DND-41 (cell line): Measurements from ENCODE around the gene SUN1.

Experiments used
- ATAC-seq: fragments of 200-7000 bp; cut with Tn5 transposase; 3 replicates; pipeline ENCODE4 v1.9.1; 2021; ENCODE audit warnings: low read depth; ENCODE audit not compliant: insufficient read depth
- DNase-seq: peaks from one replicate; pipeline ENCODE4 v3.0.0-alpha.2; 2020
- H2AFZ ChIP-seq: 2 replicates; pipeline ENCODE4 v1.6.0; 2012; ENCODE audit warnings: low read depth, low read length
- H3K27ac ChIP-seq: 2 replicates; pipeline ENCODE4 v1.5.1; 2012; ENCODE audit warnings: low read length, inconsistent platforms
- H3K27me3 ChIP-seq: fragments of 200-600 bp; sonication (generic); 2 replicates; pipeline ENCODE4 v1.6.0; 2012; ENCODE audit warnings: low read length, mild to moderate bottlenecking, inconsistent platforms; ENCODE audit not compliant: insufficient read depth, poor library complexity
- H3K36me3 ChIP-seq: 2 replicates; pipeline ENCODE4 v1.5.1; 2012; ENCODE audit warnings: low read length, inconsistent platforms; ENCODE audit not compliant: insufficient read depth
- H3K4me1 ChIP-seq: 2 replicates; pipeline ENCODE4 v1.5.1; 2012; ENCODE audit warnings: mild to moderate bottlenecking, low read length; ENCODE audit not compliant: insufficient read depth
- H3K4me2 ChIP-seq: 2 replicates; pipeline ENCODE4 v1.6.0; 2012; ENCODE audit warnings: mild to moderate bottlenecking, moderate library complexity, low read length, inconsistent platforms; ENCODE audit not compliant: insufficient read depth
- H3K4me3 ChIP-seq, 2 experiments: fragments of 200-600 bp in 1 of 2; shearing (Covaris generic) in 1 of 2; 2 replicates each; pipeline ENCODE4 v1.5.1; 2012 to 2016; ENCODE audit warnings: inconsistent platforms in 2 of 2, low read length in 2 of 2, mild to moderate bottlenecking in 2 of 2, low read depth in 1 of 2, moderate library complexity in 1 of 2
- H3K79me2 ChIP-seq: 2 replicates; pipeline ENCODE4 v1.6.0; 2012; ENCODE audit warnings: low read length, inconsistent platforms; ENCODE audit not compliant: insufficient read depth
- H3K9ac ChIP-seq: 2 replicates; pipeline ENCODE4 v1.6.0; 2012; ENCODE audit warnings: low read depth, mild to moderate bottlenecking, inconsistent platforms, low read length, moderate library complexity
- H3K9me3 ChIP-seq: 2 replicates; pipeline ENCODE4 v1.5.1; 2012; ENCODE audit warnings: low read length, moderate library complexity, mild to moderate bottlenecking, inconsistent platforms; ENCODE audit not compliant: insufficient read depth, severe bottlenecking
- H4K20me1 ChIP-seq: 2 replicates; pipeline ENCODE4 v1.6.0; 2012; ENCODE audit warnings: low read length; ENCODE audit not compliant: insufficient read depth
- EZH2 ChIP-seq: IDR thresholded peaks from 3 replicates; pipeline ENCODE4 v1.6.1; 2012; ENCODE audit warnings: borderline replicate concordance, low read depth, mild to moderate bottlenecking, moderate library complexity, low read length, inconsistent platforms; ENCODE audit not compliant: severe bottlenecking
- TF ChIP-seq, protein P1 (sequence below): IDR thresholded peaks from 2 replicates; pipeline ENCODE4 v1.5.1; 2012; ENCODE audit warnings: borderline replicate concordance, low read length, moderate library complexity, mild to moderate bottlenecking; ENCODE audit not compliant: poor library complexity, severe bottlenecking; ENCODE audit errors: extremely low read depth

Gene SUN1

GRCh38 chr7:915291-916218, 83.3 kb downstream of the SUN1 start:
- H3K4me3 ChIP-seq, result no peak overlapping the region
- H2AFZ ChIP-seq, result no peak overlapping the region
- no peak overlapping the region for H3K4me2 ChIP-seq
- no peak overlapping the region for H3K9ac ChIP-seq
- H3K4me1 ChIP-seq, result no peaks in the 10 kb centered on the region
- H4K20me1 ChIP-seq, result no peaks in the 10 kb centered on the region; the same call in 1 of the 2 replicates
- no peaks in the 10 kb centered on the region for H3K36me3 ChIP-seq
- TF ChIP-seq, protein P1, sequence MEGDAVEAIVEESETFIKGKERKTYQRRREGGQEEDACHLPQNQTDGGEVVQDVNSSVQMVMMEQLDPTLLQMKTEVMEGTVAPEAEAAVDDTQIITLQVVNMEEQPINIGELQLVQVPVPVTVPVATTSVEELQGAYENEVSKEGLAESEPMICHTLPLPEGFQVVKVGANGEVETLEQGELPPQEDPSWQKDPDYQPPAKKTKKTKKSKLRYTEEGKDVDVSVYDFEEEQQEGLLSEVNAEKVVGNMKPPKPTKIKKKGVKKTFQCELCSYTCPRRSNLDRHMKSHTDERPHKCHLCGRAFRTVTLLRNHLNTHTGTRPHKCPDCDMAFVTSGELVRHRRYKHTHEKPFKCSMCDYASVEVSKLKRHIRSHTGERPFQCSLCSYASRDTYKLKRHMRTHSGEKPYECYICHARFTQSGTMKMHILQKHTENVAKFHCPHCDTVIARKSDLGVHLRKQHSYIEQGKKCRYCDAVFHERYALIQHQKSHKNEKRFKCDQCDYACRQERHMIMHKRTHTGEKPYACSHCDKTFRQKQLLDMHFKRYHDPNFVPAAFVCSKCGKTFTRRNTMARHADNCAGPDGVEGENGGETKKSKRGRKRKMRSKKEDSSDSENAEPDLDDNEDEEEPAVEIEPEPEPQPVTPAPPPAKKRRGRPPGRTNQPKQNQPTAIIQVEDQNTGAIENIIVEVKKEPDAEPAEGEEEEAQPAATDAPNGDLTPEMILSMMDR, result no peak
- TF ChIP-seq EZH2, result no peak
- no peaks in the 10 kb centered on the region for H3K79me2 ChIP-seq
- DNase-seq (no peak), ATAC-seq (no peak)
- no peak overlapping the region for H3K27ac ChIP-seq
- H3K27me3 ChIP-seq, result no peaks in the 10 kb centered on the region
- no peaks in the 10 kb centered on the region for H3K9me3 ChIP-seq

GRCh38 chr7:916291-916941, 84.1 kb downstream of the SUN1 start:
- H3K4me3 ChIP-seq, result no peak overlapping the region
- no peak for TF ChIP-seq EZH2
- TF ChIP-seq, protein P1, result no peak
- H3K9me3 ChIP-seq, result no peaks in the 10 kb centered on the region
- no peaks in the 10 kb centered on the region for H3K79me2 ChIP-seq
- no peak overlapping the region for H3K27ac ChIP-seq
- no peaks in the 10 kb centered on the region for H3K4me1 ChIP-seq
- H3K36me3 ChIP-seq, result no peaks in the 10 kb centered on the region
- H4K20me1 ChIP-seq, result no peaks in the 10 kb centered on the region; the same call in 1 of the 2 replicates
- H3K27me3 ChIP-seq, result no peaks in the 10 kb centered on the region
- H2AFZ ChIP-seq, result no peak overlapping the region
- DNase-seq (no peak), ATAC-seq (no peak)
- no peak overlapping the region for H3K4me2 ChIP-seq
- no peak overlapping the region for H3K9ac ChIP-seq

DNA sequence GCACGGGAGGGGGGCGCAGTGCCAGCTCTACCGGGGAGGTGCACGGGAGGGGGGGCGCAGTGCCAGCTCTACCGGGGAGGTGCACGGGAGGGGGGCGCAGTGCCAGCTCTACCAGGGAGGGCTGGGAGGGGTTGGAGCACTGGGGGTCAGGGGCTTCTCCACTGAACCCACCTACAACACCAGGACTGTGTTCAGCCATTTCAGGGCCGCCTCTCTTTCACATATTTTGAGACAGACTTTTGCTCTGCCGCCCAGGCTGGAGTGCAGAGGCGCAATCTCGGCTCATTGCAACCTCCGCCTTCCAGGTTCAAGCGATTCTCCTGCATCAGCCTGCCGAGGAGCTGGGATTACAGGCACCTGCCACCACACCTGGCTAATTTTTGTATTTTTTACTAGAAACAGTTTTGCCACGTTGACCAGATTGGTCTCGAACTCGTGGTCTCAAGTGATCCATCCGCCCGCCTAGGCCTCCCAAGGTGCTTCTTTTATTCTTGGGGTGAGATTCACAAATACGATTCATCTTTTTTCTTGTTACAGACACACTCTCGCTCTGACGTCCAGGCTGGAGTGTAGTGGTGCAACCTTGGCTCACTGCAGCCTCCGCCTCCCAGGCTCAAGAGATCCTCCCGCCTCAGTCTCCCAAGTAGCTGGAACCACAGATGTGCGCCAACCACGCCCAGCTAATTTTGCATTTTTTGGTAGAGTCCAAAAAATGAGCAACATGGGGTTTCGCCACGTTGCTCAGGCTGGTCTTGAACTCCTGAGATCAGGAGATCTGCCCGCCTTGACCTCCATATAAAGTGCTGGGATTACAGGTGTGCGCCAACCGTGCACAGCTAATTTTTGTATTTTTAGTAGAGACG, 85.2 kb downstream of the SUN1 start:
- no peak overlapping the region for H3K27ac ChIP-seq
- no peaks in the 10 kb centered on the region for H3K27me3 ChIP-seq
- H3K9ac ChIP-seq, result no peak overlapping the region
- no peak overlapping the region for H3K4me3 ChIP-seq
- H3K9me3 ChIP-seq, result no peaks in the 10 kb centered on the region
- DNase-seq, result no peak
- ATAC-seq, result no peak
- peaks cover 7% of the 10 kb centered on the region for H3K4me1 ChIP-seq
- no peaks in the 10 kb centered on the region; the same call in 1 of the 2 replicates for H4K20me1 ChIP-seq
- no peak for TF ChIP-seq EZH2
- TF ChIP-seq, protein P1, result no peak
- H3K4me2 ChIP-seq, result no peak overlapping the region
- H2AFZ ChIP-seq, result no peak overlapping the region
- no peaks in the 10 kb centered on the region for H3K36me3 ChIP-seq
- H3K79me2 ChIP-seq, result no peaks in the 10 kb centered on the region
